ENCODE data around the gene TM4SF18. TPM values are rescaled to one million over a fixed set of nuclear protein-coding genes. Genes with fewer than 3 reads are reported as not detected.

TM4SF18 gene
- polyA plus RNA-seq, 1 donor from 2014 or later = not detected

GRCh38 chr3:149378478-149379309 lies 45.3 kb upstream of the TM4SF18 start:
- TF ChIP-seq SMC3 (conservative IDR thresholded peaks at IDR 0.05; ENCODE audit: poor library complexity) (no peak), RAD21 (conservative IDR thresholded peaks at IDR 0.05) (no peak), REST (IDR thresholded peaks at IDR 0.05; ENCODE audit: borderline replicate concordance) (no peak), EZH2 (IDR thresholded peaks at IDR 0.05; ENCODE audit: borderline replicate concordance, insufficient read depth, low read length, poor library complexity, severe bottlenecking) (no peak), CTCF (IDR thresholded peaks at IDR 0.05; ENCODE audit: poor library complexity, severe bottlenecking) (no peak), EP300 (conservative IDR thresholded peaks at IDR 0.05; ENCODE audit: poor library complexity, severe bottlenecking) (no peak)
- no peaks in the 10 kb centered on the region for H3K79me2 ChIP-seq (replicated peaks; ENCODE audit: insufficient read depth, low read length)
- no peaks in the 10 kb centered on the region for H4K20me1 ChIP-seq (ENCODE audit: insufficient read depth)
- no peak overlapping the region for H3K9ac ChIP-seq (ENCODE audit: low read length)
- H3K9me2 ChIP-seq (ENCODE audit: insufficient read depth, low read length) = no peaks in the 10 kb centered on the region
- no peaks in the 10 kb centered on the region for H3F3A ChIP-seq (ENCODE audit: insufficient read depth, low read length, poor library complexity, severe bottlenecking)
- no peak overlapping the region for H3K4me2 ChIP-seq (ENCODE audit: low read length)
- no peaks in the 10 kb centered on the region for H3K27me3 ChIP-seq (ENCODE audit: insufficient read depth, low read depth, low read length)
- H3K4me3 ChIP-seq (ENCODE audit: low read length) = no peak overlapping the region
- H3K9me3 ChIP-seq (ENCODE audit: low read length) = no peaks in the 10 kb centered on the region
- no peak overlapping the region for H3K27ac ChIP-seq (ENCODE audit: low read length)
- H3K36me3 ChIP-seq (ENCODE audit: insufficient read depth, low read length) = no peaks in the 10 kb centered on the region
- H2AFZ ChIP-seq (ENCODE audit: low read depth, low read length) = no peak overlapping the region

GRCh38 chr3:149377408-149378364 lies 44.2 kb upstream of the TM4SF18 start, which contains the start of gene TM4SF1:
Gene TM4SF1, minus strand, starts transcription at chr3:149377649. Its CDS starts 102 bp downstream, at chr3:149377547.
- no peak within 1 kb of the TSS for H2AFZ ChIP-seq (ENCODE audit: low read depth, low read length)
- no peaks in the 10 kb centered on the region for H3F3A ChIP-seq (ENCODE audit: insufficient read depth, low read length, poor library complexity, severe bottlenecking)
- no peak within 1 kb of the TSS for H3K4me2 ChIP-seq (ENCODE audit: low read length)
- H3K27me3 ChIP-seq (ENCODE audit: insufficient read depth, low read depth, low read length) = no peaks in the 10 kb centered on the region
- H3K9me2 ChIP-seq (ENCODE audit: insufficient read depth, low read length) = no peaks in the 10 kb centered on the region
- H3K4me3 ChIP-seq (ENCODE audit: low read length) = no peak within 1 kb of the TSS
- H3K9me3 ChIP-seq (ENCODE audit: low read length) = no peaks in the 10 kb centered on the region
- TF ChIP-seq EP300 (conservative IDR thresholded peaks at IDR 0.05; ENCODE audit: poor library complexity, severe bottlenecking) (no peak), RAD21 (conservative IDR thresholded peaks at IDR 0.05) (no peak), CTCF (IDR thresholded peaks at IDR 0.05; ENCODE audit: poor library complexity, severe bottlenecking) (no peak), MXI1 (conservative IDR thresholded peaks at IDR 0.05; ENCODE audit: poor library complexity, severe bottlenecking) (no peak), REST (IDR thresholded peaks at IDR 0.05; ENCODE audit: borderline replicate concordance) (no peak)
- no peaks in the 10 kb centered on the region for H4K20me1 ChIP-seq (ENCODE audit: insufficient read depth)
- no peaks in the 10 kb centered on the region for H3K79me2 ChIP-seq (replicated peaks; ENCODE audit: insufficient read depth, low read length)
- H3K9ac ChIP-seq (ENCODE audit: low read length) = no peak within 1 kb of the TSS
- H3K27ac ChIP-seq (ENCODE audit: low read length) = no peak within 1 kb of the TSS
- no peaks in the 10 kb centered on the region for H3K36me3 ChIP-seq (ENCODE audit: insufficient read depth, low read length)
